Measurements from ENCODE around the gene UNCX. TPM values are rescaled to one million over a fixed set of nuclear protein-coding genes. Genes with fewer than 3 reads are reported as not detected.

The UNCX gene
- total RNA-seq, 1 experiment from 2014 or later = not detected

DNA sequence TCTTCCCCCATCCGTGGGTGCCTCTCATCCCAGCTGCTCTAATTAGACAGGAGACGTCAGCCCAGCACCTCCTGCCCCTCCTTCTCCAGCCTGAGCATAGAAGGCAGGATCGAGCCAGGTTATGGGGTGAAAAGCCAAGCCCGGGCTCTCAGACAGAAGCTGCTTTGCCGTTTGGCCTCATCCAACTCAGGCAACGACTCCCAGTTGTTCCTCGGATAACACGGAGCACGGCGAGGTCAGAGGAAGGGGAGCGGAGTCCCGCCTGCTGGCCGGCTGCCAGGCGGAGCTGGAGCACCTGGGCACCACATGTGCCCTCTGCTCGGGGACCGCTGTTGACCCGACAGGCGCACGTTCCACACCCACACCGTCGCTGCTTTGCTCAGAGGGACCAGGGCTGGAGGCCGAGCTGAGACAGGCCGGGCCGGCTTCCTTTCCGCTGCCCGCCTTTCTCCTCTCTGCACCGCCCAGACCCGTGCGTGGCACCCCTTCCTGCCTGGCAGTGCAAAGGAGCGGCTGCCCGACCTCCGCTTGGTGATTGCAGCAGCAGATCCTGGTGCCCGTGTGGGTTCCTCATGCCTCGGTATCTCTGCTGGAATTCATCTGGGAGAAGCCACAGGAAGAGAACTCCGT is 21.6 kb upstream of the UNCX start:
- H3K9ac ChIP-seq (ENCODE audit: low read length) = no peak overlapping the region
- ATAC-seq (no peak), DNase-seq (ENCODE audit: low read depth, low spot score) (no peak)
- H3K79me2 ChIP-seq (ENCODE audit: insufficient read depth, low read length) = no peaks in the 10 kb centered on the region
- H3K9me2 ChIP-seq (ENCODE audit: insufficient read depth) = no peaks in the 10 kb centered on the region
- ChIA-PET CTCF (no interaction called here), POLR2A (no interaction called here), RAD21 (ENCODE audit: low non-redundant PET in 1 of 2, low total read pairs in 2 of 2, uncharacterized antibody in 2 of 2, unreplicated experiment in 2 of 2) (no interaction called here)
- H3K4me2 ChIP-seq (ENCODE audit: low read length) = no peak overlapping the region
- no peaks in the 10 kb centered on the region for H3K36me3 ChIP-seq (ENCODE audit: control insufficient read depth in 1 of 2, insufficient read depth in 2 of 2, low read length in 2 of 2)
- H2AFZ ChIP-seq (ENCODE audit: low read depth, low read length, poor library complexity, severe bottlenecking) = no peak overlapping the region
- H3K9me3 ChIP-seq (ENCODE audit: control insufficient read depth in 1 of 2, insufficient read depth in 1 of 2, low read depth in 1 of 2, low read length in 2 of 2) = no peaks in the 10 kb centered on the region
- TF ChIP-seq RAD21 (IDR thresholded peaks at IDR 0.05; ENCODE audit: low read depth) = no peak
- no peak for TF ChIP-seq ZBTB33 (IDR thresholded peaks at IDR 0.05; ENCODE audit: extremely low read depth, insufficient replicate concordance, low read length)
- TF ChIP-seq REST (IDR thresholded peaks at IDR 0.05; ENCODE audit: low read depth) = no peak
- no peak for TF ChIP-seq EZH2 (IDR thresholded peaks at IDR 0.05)
- no peak for TF ChIP-seq POLR2AphosphoS5 (IDR thresholded peaks at IDR 0.05; ENCODE audit: low read depth, low read length)
- no peak for TF ChIP-seq CTCF (IDR thresholded peaks at IDR 0.05 in 2 of 3, conservative IDR thresholded peaks at IDR 0.05 in 1 of 3; ENCODE audit: borderline replicate concordance in 1 of 3, insufficient read depth in 1 of 3, low read depth in 2 of 3, low read length in 2 of 3)
- TF ChIP-seq ZFX (IDR thresholded peaks at IDR 0.05) = no peak
- TF ChIP-seq FOSL1 (IDR thresholded peaks at IDR 0.05; ENCODE audit: low read depth) = no peak
- TF ChIP-seq ATF3 (IDR thresholded peaks at IDR 0.05) = no peak
- no peak for TF ChIP-seq POLR2A (IDR thresholded peaks at IDR 0.05; ENCODE audit: borderline replicate concordance, extremely low read depth, insufficient read depth, insufficient read length)
- no peak for TF ChIP-seq EZH2phosphoT487 (IDR thresholded peaks at IDR 0.05; ENCODE audit: borderline replicate concordance)
- no peak for TF ChIP-seq SIN3A (IDR thresholded peaks at IDR 0.05; ENCODE audit: low read depth)
- no peak for TF ChIP-seq CEBPB (IDR thresholded peaks at IDR 0.05; ENCODE audit: low read depth)
- no peak for TF ChIP-seq TCF7L2 (IDR thresholded peaks at IDR 0.05; ENCODE audit: borderline replicate concordance, extremely low read depth, insufficient read depth, insufficient read length)
- TF ChIP-seq JUND (IDR thresholded peaks at IDR 0.05) = no peak
- no peak for TF ChIP-seq YY1 (IDR thresholded peaks at IDR 0.05; ENCODE audit: extremely low read depth, insufficient replicate concordance, low read depth, low read length)
- TF ChIP-seq, protein P1, sequence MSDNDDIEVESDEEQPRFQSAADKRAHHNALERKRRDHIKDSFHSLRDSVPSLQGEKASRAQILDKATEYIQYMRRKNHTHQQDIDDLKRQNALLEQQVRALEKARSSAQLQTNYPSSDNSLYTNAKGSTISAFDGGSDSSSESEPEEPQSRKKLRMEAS (IDR thresholded peaks at IDR 0.05) = no peak
- no peak for TF ChIP-seq SRF (IDR thresholded peaks at IDR 0.05; ENCODE audit: low read depth)
- H3K4me3 ChIP-seq (replicated peaks in 1 of 2; ENCODE audit: low read depth in 1 of 2, low read length in 2 of 2) = no peak overlapping the region
- no peak overlapping the region for H3K27ac ChIP-seq (ENCODE audit: low read depth, low read length)
- no peaks in the 10 kb centered on the region for H4K20me1 ChIP-seq (ENCODE audit: insufficient read depth)
- H3K4me1 ChIP-seq (ENCODE audit: control insufficient read depth in 1 of 2, insufficient read depth in 2 of 2, low read length in 2 of 2) = no peaks in the 10 kb centered on the region
- H3K27me3 ChIP-seq (ENCODE audit: insufficient read depth, low read length) = no peaks in the 10 kb centered on the region
- no TSS peak for BruUV-seq (replicated peaks)
- intact Hi-C loops (cut with micrococcal nuclease) = no loop called here

Measured in HCT116 (cell line).